ENCODE results near the gene ALX3.

GRCh38 chr1:110118636-110119396, 48.3 kb upstream of the ALX3 start:
- TF ChIP-seq, protein P1, sequence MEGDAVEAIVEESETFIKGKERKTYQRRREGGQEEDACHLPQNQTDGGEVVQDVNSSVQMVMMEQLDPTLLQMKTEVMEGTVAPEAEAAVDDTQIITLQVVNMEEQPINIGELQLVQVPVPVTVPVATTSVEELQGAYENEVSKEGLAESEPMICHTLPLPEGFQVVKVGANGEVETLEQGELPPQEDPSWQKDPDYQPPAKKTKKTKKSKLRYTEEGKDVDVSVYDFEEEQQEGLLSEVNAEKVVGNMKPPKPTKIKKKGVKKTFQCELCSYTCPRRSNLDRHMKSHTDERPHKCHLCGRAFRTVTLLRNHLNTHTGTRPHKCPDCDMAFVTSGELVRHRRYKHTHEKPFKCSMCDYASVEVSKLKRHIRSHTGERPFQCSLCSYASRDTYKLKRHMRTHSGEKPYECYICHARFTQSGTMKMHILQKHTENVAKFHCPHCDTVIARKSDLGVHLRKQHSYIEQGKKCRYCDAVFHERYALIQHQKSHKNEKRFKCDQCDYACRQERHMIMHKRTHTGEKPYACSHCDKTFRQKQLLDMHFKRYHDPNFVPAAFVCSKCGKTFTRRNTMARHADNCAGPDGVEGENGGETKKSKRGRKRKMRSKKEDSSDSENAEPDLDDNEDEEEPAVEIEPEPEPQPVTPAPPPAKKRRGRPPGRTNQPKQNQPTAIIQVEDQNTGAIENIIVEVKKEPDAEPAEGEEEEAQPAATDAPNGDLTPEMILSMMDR (IDR thresholded peaks at IDR 0.05; ENCODE audit: low read length) = no peak
- no peak for TF ChIP-seq EZH2 (IDR thresholded peaks at IDR 0.05; ENCODE audit: borderline replicate concordance, low read length)

Measured in OCI-LY1 (cell line).